ENCODE data around the gene HTRA1. TPM values are rescaled to one million over a fixed set of nuclear protein-coding genes. Genes with fewer than 3 reads are reported as not detected.

HTRA1 gene
- total and polyA plus RNA-seq, 12 donors: 23.4 to 108 (median 70.2) TPM

GRCh38 chr10:122531261-122531660 is 69.9 kb downstream of the HTRA1 start:
- Histone ChIP-seq H3K27ac (no peak overlapping the region), H3K4me3 (no peak overlapping the region), H3K4me1 (peaks cover 0 to 20% (median 5%) of the 10 kb centered on the region in 9 donors), H3K36me3 (no peaks in the 10 kb centered on the region), H3K27me3 (no peaks in the 10 kb centered on the region), H3K9me3 (no peaks in the 10 kb centered on the region)
- 92 to 94% methylated on average over 5 of the region's 5 CpGs for WGBS, 2 donors
- intact Hi-C loops (cut with DNase I): no loop called here
- no peak for TF ChIP-seq CTCF (IDR thresholded peaks at IDR 0.05)
- no peak for DNase-seq
- no peak for ATAC-seq

- no peak for DNase-seq
- ATAC-seq: no peak
- 32 to 66% methylated on average over 3 of the region's 3 CpGs for WGBS, 2 donors
These were observed 70.6 kb downstream of the HTRA1 start for GRCh38 chr10:122531939-122532338.

GRCh38 chr10:122532601-122533296 is 71.4 kb downstream of the HTRA1 start:
- DNase-seq (no peak), ATAC-seq (no peak)
- Histone ChIP-seq H3K4me3 (no peak overlapping the region), H3K27ac (no peak overlapping the region), H3K36me3 (no peaks in the 10 kb centered on the region), H3K27me3 (no peaks in the 10 kb centered on the region), H3K4me1 (peaks cover 0 to 20% (median 5%) of the 10 kb centered on the region in 9 donors), H3K9me3 (no peaks in the 10 kb centered on the region)
- 94 to 95% methylated on average over 6 of the region's 6 CpGs for WGBS, 2 donors
- intact Hi-C loops (cut with DNase I): no loop called here
- no peak for TF ChIP-seq CTCF (IDR thresholded peaks at IDR 0.05)

More at GRCh38 chr10:122531939-122532338, 70.6 kb downstream of the HTRA1 start:
- TF ChIP-seq CTCF (IDR thresholded peaks at IDR 0.05): no peak
- Histone ChIP-seq H3K27me3 (no peaks in the 10 kb centered on the region), H3K9me3 (no peaks in the 10 kb centered on the region), H3K27ac (no peak overlapping the region), H3K36me3 (no peaks in the 10 kb centered on the region), H3K4me3 (no peak overlapping the region), H3K4me1 (peaks cover 0 to 20% (median 5%) of the 10 kb centered on the region in 9 donors)
- intact Hi-C loops (cut with DNase I): no loop called here

GRCh38 chr10:122537545-122537944 is 76.2 kb downstream of the HTRA1 start:
- ATAC-seq: no peak
- H3K27ac ChIP-seq: no peak overlapping the region
- H3K9me3 ChIP-seq: no peaks in the 10 kb centered on the region
- H3K27me3 ChIP-seq: no peaks in the 10 kb centered on the region
- DNase-seq: no peak
- H3K36me3 ChIP-seq: no peaks in the 10 kb centered on the region
- no peak overlapping the region for H3K4me3 ChIP-seq
- no peak for TF ChIP-seq CTCF (IDR thresholded peaks at IDR 0.05)
- intact Hi-C loops (cut with DNase I): no loop called here
- H3K4me1 ChIP-seq: peaks cover 0 to 15% (median 0%) of the 10 kb centered on the region in 9 donors
- 93 to 98% methylated on average over 2 of the region's 2 CpGs for WGBS, 2 donors

Data from heart right ventricle (tissue), 16 donors.